ENCODE data around the gene TPGS2.

DNA sequence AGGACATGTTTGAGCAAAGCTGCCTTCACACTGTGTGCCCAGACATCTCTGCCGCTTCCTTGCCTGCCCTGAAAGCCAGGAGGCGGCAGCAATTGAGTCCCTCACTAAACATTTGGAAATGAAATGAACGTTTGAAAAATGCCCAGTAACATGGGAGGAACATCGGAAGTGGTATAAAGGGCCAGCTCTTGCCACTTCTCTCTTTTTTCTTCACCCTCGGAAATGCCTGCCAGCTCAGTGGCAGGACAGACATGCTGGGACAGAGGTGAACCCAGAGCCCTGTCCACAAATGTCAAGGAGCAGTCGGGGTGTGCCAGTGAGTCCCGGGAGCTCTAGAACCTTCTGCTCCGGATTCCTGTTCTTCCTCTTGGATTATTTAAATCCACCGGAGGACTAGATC is 46.1 kb downstream of the TPGS2 start:
- TF ChIP-seq, protein P1, sequence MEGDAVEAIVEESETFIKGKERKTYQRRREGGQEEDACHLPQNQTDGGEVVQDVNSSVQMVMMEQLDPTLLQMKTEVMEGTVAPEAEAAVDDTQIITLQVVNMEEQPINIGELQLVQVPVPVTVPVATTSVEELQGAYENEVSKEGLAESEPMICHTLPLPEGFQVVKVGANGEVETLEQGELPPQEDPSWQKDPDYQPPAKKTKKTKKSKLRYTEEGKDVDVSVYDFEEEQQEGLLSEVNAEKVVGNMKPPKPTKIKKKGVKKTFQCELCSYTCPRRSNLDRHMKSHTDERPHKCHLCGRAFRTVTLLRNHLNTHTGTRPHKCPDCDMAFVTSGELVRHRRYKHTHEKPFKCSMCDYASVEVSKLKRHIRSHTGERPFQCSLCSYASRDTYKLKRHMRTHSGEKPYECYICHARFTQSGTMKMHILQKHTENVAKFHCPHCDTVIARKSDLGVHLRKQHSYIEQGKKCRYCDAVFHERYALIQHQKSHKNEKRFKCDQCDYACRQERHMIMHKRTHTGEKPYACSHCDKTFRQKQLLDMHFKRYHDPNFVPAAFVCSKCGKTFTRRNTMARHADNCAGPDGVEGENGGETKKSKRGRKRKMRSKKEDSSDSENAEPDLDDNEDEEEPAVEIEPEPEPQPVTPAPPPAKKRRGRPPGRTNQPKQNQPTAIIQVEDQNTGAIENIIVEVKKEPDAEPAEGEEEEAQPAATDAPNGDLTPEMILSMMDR (IDR thresholded peaks at IDR 0.05): no peak
- TF ChIP-seq POLR2AphosphoS5 (IDR thresholded peaks at IDR 0.05): no peak

All from suprapubic skin (tissue), 3 donors.